Measurements from ENCODE around the gene NHSL2.

Gene NHSL2

GRCh38 chrX:72120837-72121236 lies 210.2 kb downstream of the NHSL2 start:
- no peak overlapping the region for H3K4me3 ChIP-seq (ENCODE audit: low read depth, low read length)
- TF ChIP-seq CTCF (IDR thresholded peaks at IDR 0.05; ENCODE audit: insufficient read depth, low read length, missing control alignments) = no peak
- no peak for DNase-seq (ENCODE audit: low read depth, low spot score)
- ChIA-PET CTCF (interaction anchor here (0.8 to 1.1 kb wide), 2 partner anchors 9 to 102 kb away, joined by 3 to 4 read pairs; no protein-coding TSS in a partner anchor), POLR2A (interaction anchor here (1.4 kb wide), 1 partner anchor 11 kb away, joined by 6 read pairs; the partner anchor contains the start of gene RTL5)

- H3K4me3 ChIP-seq (ENCODE audit: low read depth, low read length) = no peak overlapping the region
- CTCF ChIA-PET = interaction anchor here (0.8 kb wide), 1 partner anchor 9 kb away, joined by 3 read pairs; no protein-coding TSS in a partner anchor
- no peak for TF ChIP-seq CTCF (IDR thresholded peaks at IDR 0.05; ENCODE audit: insufficient read depth, low read length, missing control alignments)
- POLR2A ChIA-PET = interaction anchor here (0.9 to 1.4 kb wide), 2 partner anchors 11 to 92 kb away, joined by 4 to 6 read pairs; partner anchors contain the start of gene RTL5
- peak; percentile 33 for DNase-seq (ENCODE audit: low read depth, low spot score)
Observed at GRCh38 chrX:72121383-72121782, 210.7 kb downstream of the NHSL2 start.

- no peak for TF ChIP-seq CTCF (IDR thresholded peaks at IDR 0.05; ENCODE audit: insufficient read depth, low read length, missing control alignments)
- H3K4me3 ChIP-seq (ENCODE audit: low read depth, low read length) = no peak overlapping the region
- DNase-seq (ENCODE audit: low read depth, low spot score) = no peak
- ChIA-PET CTCF (interaction anchor here (1.0 to 10.8 kb wide), 3 partner anchors 9 to 125 kb away, joined by 3 to 155 read pairs (median 40); partner anchors contain the start of gene RTL5), POLR2A (no interaction called here)
Observed at GRCh38 chrX:72122621-72123337, 212.1 kb downstream of the NHSL2 start.

GRCh38 chrX:72123471-72124185 lies 213.0 kb downstream of the NHSL2 start:
- DNase-seq (ENCODE audit: low read depth, low spot score) = peak; percentile 12

GRCh38 chrX:72124540-72125201 lies 214.0 kb downstream of the NHSL2 start:
- ChIA-PET POLR2A (no interaction called here), CTCF (interaction anchor here (1.0 to 10.8 kb wide), 7 partner anchors 9 to 254 kb away, joined by 3 to 155 read pairs (median 4); no protein-coding TSS in a partner anchor)
- DNase-seq (ENCODE audit: low read depth, low spot score) = no peak
- H3K4me3 ChIP-seq (ENCODE audit: low read depth, low read length) = no peak overlapping the region
- no peak for TF ChIP-seq CTCF (IDR thresholded peaks at IDR 0.05; ENCODE audit: insufficient read depth, low read length, missing control alignments)

More at GRCh38 chrX:72123471-72124185, 213.0 kb downstream of the NHSL2 start:
- CTCF ChIA-PET = interaction anchor here (1.2 to 10.8 kb wide), 3 partner anchors 81 to 126 kb away, joined by 3 to 155 read pairs (median 40); no protein-coding TSS in a partner anchor
- no peak overlapping the region for H3K4me3 ChIP-seq (ENCODE audit: low read depth, low read length)
- TF ChIP-seq CTCF (IDR thresholded peaks at IDR 0.05; ENCODE audit: insufficient read depth, low read length, missing control alignments) = no peak
- POLR2A ChIA-PET = no interaction called here
